Esophagus muscularis mucosa (tissue), 3 donors: ENCODE results near the gene OTUD4.

Experiments used
- POLR2A ChIP-seq: fragments of 450-650 bp; IDR thresholded peaks from one replicate; pipeline ENCODE4 v1.6.1; 2017; ENCODE audit warnings: antibody characterized with exemption, moderate library complexity, mild to moderate bottlenecking, low read depth
- POLR2AphosphoS5 ChIP-seq, 2 donors: sonication (generic); formaldehyde crosslinking; IDR thresholded peaks; one replicate each; pipeline ENCODE4 v1.6.1; 2017; ENCODE audit warnings: antibody characterized with exemption in 2 of 2
- TF ChIP-seq, protein P1 (sequence below), 3 experiments: fragments of 200-600 bp in 2 of 3; fragments of 450-650 bp in 1 of 3; sonication (generic) in 2 of 3; IDR thresholded peaks; one replicate each; pipeline ENCODE4 v1.5.1; 2017 to 2019; ENCODE audit warnings: antibody characterized with exemption in 3 of 3, mild to moderate bottlenecking in 2 of 3, moderate library complexity in 1 of 3

DNA sequence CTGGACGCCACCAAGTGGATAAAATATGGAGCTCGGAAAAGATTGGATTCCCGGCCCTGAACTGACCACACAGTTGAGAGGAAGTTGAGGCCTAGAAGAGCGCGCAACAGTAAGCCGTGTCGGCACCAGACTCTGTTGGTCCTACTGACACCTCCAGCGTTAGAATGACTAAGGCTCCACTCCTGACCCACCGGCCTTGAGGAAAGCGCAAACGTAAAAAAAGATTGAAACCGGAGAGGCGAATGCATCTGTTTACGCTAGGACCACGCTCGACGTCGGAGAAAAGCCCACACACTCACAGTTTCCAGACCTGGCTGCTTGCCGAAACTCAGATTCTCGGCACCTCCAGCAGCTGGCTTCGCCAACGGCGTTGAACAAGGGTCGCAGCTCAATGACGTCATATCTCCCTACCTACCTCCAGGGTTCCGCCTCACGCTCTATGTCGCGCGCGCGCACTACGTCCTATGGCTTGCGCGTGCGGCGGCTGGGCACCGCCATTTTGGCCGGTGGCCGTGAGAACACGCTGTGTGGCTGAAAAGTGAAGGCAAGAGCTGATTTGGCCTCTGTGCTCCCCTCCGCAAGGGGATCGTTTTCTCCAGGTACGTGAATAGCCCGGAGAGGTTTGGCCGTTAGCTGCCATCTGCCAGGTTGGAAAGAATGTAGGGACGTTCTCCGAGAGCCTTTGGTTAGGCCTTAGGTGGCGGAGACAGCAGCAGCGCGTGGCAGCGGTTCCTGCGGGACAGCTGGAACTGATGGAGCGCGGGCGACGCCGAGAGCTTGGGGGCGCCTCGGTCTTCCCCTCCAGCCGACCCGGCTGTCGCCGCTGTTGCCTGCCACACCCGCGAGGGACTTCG is 82.3 kb downstream of the OTUD4 start, which contains the start of the genes ABCE1 and ANAPC10:
- TF ChIP-seq POLR2A (peak; percentile 25), POLR2AphosphoS5 (IDR thresholded peaks at IDR 0.05) (peak; percentile 87 to 97)
- TF ChIP-seq, protein P1, sequence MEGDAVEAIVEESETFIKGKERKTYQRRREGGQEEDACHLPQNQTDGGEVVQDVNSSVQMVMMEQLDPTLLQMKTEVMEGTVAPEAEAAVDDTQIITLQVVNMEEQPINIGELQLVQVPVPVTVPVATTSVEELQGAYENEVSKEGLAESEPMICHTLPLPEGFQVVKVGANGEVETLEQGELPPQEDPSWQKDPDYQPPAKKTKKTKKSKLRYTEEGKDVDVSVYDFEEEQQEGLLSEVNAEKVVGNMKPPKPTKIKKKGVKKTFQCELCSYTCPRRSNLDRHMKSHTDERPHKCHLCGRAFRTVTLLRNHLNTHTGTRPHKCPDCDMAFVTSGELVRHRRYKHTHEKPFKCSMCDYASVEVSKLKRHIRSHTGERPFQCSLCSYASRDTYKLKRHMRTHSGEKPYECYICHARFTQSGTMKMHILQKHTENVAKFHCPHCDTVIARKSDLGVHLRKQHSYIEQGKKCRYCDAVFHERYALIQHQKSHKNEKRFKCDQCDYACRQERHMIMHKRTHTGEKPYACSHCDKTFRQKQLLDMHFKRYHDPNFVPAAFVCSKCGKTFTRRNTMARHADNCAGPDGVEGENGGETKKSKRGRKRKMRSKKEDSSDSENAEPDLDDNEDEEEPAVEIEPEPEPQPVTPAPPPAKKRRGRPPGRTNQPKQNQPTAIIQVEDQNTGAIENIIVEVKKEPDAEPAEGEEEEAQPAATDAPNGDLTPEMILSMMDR (IDR thresholded peaks at IDR 0.05): peak; percentile 1 to 28 (median 26)
